HepG2 (cell line): Measurements from ENCODE around the gene CHCHD5. TPM values are rescaled to one million over a fixed set of nuclear protein-coding genes. Genes with fewer than 3 reads are reported as not detected.
A peak's percentile ranks its signal among the peaks of the same experiment; 100 is the strongest.

Experiments
- AGO2 ChIP-seq: fragments of 200-400 bp; formaldehyde crosslinking; optimal IDR thresholded peaks from 2 replicates; pipeline ENCODE3; 2017; ENCODE audit warnings: mild to moderate bottlenecking, low read depth, low read length, moderate library complexity
- CBX5 ChIP-seq: sonication (generic); formaldehyde crosslinking; IDR thresholded peaks from 2 replicates; pipeline ENCODE4 v1.4.0; 2020; ENCODE audit warnings: missing genetic modification reagents, borderline replicate concordance
- CREBL2 ChIP-seq: sonication (generic); formaldehyde crosslinking; IDR thresholded peaks from 2 replicates; pipeline ENCODE4 v1.8.1; 2023; ENCODE audit warnings: missing genetic modification reagents, mild to moderate bottlenecking, borderline replicate concordance
- FLYWCH1 ChIP-seq: sonication (generic); formaldehyde crosslinking; IDR thresholded peaks from 2 replicates; pipeline ENCODE4 v1.8.1; 2023; ENCODE audit warnings: mild to moderate bottlenecking, missing genetic modification reagents
- HHEX ChIP-seq: IDR thresholded peaks from 2 replicates; pipeline ENCODE4 v1.6.1; 2016; ENCODE audit warnings: control low read depth
- ISX ChIP-seq: sonication (generic); formaldehyde crosslinking; conservative IDR thresholded peaks from 2 replicates; pipeline ENCODE4 v1.5.0; 2020; ENCODE audit warnings: missing genetic modification reagents
- NR1H2 ChIP-seq: sonication (generic); formaldehyde crosslinking; IDR thresholded peaks from 2 replicates; pipeline ENCODE4 v1.8.1; 2022; ENCODE audit warnings: low read depth, missing genetic modification reagents, borderline replicate concordance
- SATB2 ChIP-seq: sonication (generic); formaldehyde crosslinking; IDR thresholded peaks from 2 replicates; pipeline ENCODE4 v1.5.0; 2020; ENCODE audit warnings: missing genetic modification reagents
- SMAD3 ChIP-seq: sonication (generic); formaldehyde crosslinking; IDR thresholded peaks from 2 replicates; pipeline ENCODE4 v1.4.0; 2020; ENCODE audit warnings: missing genetic modification reagents
- SRSF9 ChIP-seq: fragments of 200-400 bp; formaldehyde crosslinking; IDR thresholded peaks from 2 replicates; pipeline ENCODE4 v1.6.1; 2018; ENCODE audit warnings: borderline replicate concordance, mild to moderate bottlenecking, low read depth, low read length; ENCODE audit not compliant: insufficient read depth, poor library complexity, severe bottlenecking
- TARDBP ChIP-seq: sonication (generic); formaldehyde crosslinking; IDR thresholded peaks from 2 replicates; pipeline ENCODE4 v1.8.0; 2022; ENCODE audit warnings: mild to moderate bottlenecking, missing genetic modification reagents
- XRCC5 ChIP-seq: fragments of 200-400 bp; formaldehyde crosslinking; optimal IDR thresholded peaks from 2 replicates; pipeline ENCODE3; 2017; ENCODE audit warnings: mild to moderate bottlenecking, low read length
- ZBTB3 ChIP-seq: sonication (generic); formaldehyde crosslinking; IDR thresholded peaks from 2 replicates; pipeline ENCODE4 v1.4.0; 2020; ENCODE audit warnings: low read depth, mild to moderate bottlenecking, moderate library complexity, missing genetic modification reagents, borderline replicate concordance
- ZFP37 ChIP-seq: sonication (generic); formaldehyde crosslinking; IDR thresholded peaks from 2 replicates; pipeline ENCODE4 v1.4.0; 2020; ENCODE audit warnings: missing genetic modification reagents, borderline replicate concordance
- ZNF326 ChIP-seq: sonication (generic); formaldehyde crosslinking; IDR thresholded peaks from 2 replicates; pipeline ENCODE4 v1.4.0; 2020; ENCODE audit warnings: missing genetic modification reagents, borderline replicate concordance
- ZNF343 ChIP-seq: sonication (generic); formaldehyde crosslinking; IDR thresholded peaks from 2 replicates; pipeline ENCODE4 v1.4.0; 2020; ENCODE audit warnings: mild to moderate bottlenecking, missing genetic modification reagents
- ZNF382 ChIP-seq: sonication (generic); formaldehyde crosslinking; IDR thresholded peaks from 2 replicates; pipeline ENCODE4 v1.5.0; 2020; ENCODE audit warnings: missing genetic modification reagents, mild to moderate bottlenecking, borderline replicate concordance
- ZNF383 ChIP-seq: sonication (generic); formaldehyde crosslinking; IDR thresholded peaks from 2 replicates; pipeline ENCODE4 v1.4.0; 2020; ENCODE audit warnings: missing genetic modification reagents, mild to moderate bottlenecking, borderline replicate concordance
- ZNF644 ChIP-seq: IDR thresholded peaks from 2 replicates; pipeline ENCODE4 v1.6.1; 2016; ENCODE audit warnings: low read depth
- ZNF75D ChIP-seq: sonication (generic); formaldehyde crosslinking; IDR thresholded peaks from 2 replicates; pipeline ENCODE4 v1.8.1; 2023; ENCODE audit warnings: missing genetic modification reagents, mild to moderate bottlenecking, borderline replicate concordance
- ZNF839 ChIP-seq: sonication (generic); formaldehyde crosslinking; IDR thresholded peaks from 2 replicates; pipeline ENCODE4 v1.4.0; 2020; ENCODE audit warnings: missing genetic modification reagents, mild to moderate bottlenecking, borderline replicate concordance
- ZNF841 ChIP-seq: sonication (generic); formaldehyde crosslinking; IDR thresholded peaks from 2 replicates; pipeline ENCODE4 v1.8.1; 2023; ENCODE audit warnings: missing genetic modification reagents, borderline replicate concordance
- ZNF850 ChIP-seq: sonication (generic); formaldehyde crosslinking; conservative IDR thresholded peaks from 2 replicates; pipeline ENCODE4 v1.9.0; 2021; ENCODE audit warnings: mild to moderate bottlenecking, missing genetic modification reagents
- ZNF878 ChIP-seq: sonication (generic); formaldehyde crosslinking; IDR thresholded peaks from 2 replicates; pipeline ENCODE4 v1.8.1; 2023; ENCODE audit warnings: mild to moderate bottlenecking, missing genetic modification reagents, moderate library complexity
- ZZZ3 ChIP-seq: sonication (generic); formaldehyde crosslinking; IDR thresholded peaks from 2 replicates; pipeline ENCODE4 v1.4.0; 2020; ENCODE audit warnings: missing genetic modification reagents, mild to moderate bottlenecking, borderline replicate concordance
- polyA plus RNA-seq, 8 experiments: library from polyadenylated mRNA; depleted of rRNA in 3 of 8; stranded (reverse) in 7 of 8; unstranded in 1 of 8; fragments of >200 nt; fragmentation: Illumina TruSeq in 4 of 8; extraction: Trizol in 4 of 8; gene quantifications; 2 replicates each; pipeline versions ENCODE4 v1.2.1 to v1.2.3, GENCODE V29; 2011 to 2016; ENCODE audit warnings: low read depth in 4 of 8, missing spikeins in 1 of 8, mixed read lengths in 1 of 8; ENCODE audit not compliant: insufficient read depth in 1 of 8
- total RNA-seq, 5 experiments: library from RNA; depleted of rRNA; stranded (reverse); fragments of >200 nt; fragmentation: Illumina TruSeq; extraction: Trizol; gene quantifications; 2 replicates each; pipeline ENCODE4 v1.2.3, GENCODE V29; 2016; ENCODE audit warnings: low read depth in 1 of 5
- TF ChIP-seq, protein P1 (sequence below): fragments of 450-650 bp; IDR thresholded peaks from 2 replicates; pipeline ENCODE4 v1.6.1; 2017
- TF ChIP-seq, protein P2 (sequence below): sonication (generic); formaldehyde crosslinking; IDR thresholded peaks from 2 replicates; pipeline ENCODE4 v1.4.0; 2020; ENCODE audit warnings: mild to moderate bottlenecking, missing genetic modification reagents

The CHCHD5 gene
- total and polyA plus RNA-seq, 2 of the 13 experiments (the other 11 are each of a cell fraction or from before 2014, with no cell fraction given) = 19.0 to 23.9 TPM

GRCh38 chr2:112542123-112542983 is 42.1 kb upstream of the CHCHD5 start, which contains the start of gene POLR1B (continued):
- TF ChIP-seq TARDBP (CRISPR knock-in tag) (peak; percentile 90), SMAD3 (CRISPR knock-in tag) (peak; percentile 80), ZNF382 (CRISPR knock-in tag) (no peak), ZBTB3 (CRISPR knock-in tag) (no peak; the same call in 1 of the 2 replicates), ZNF841 (CRISPR knock-in tag) (peak; percentile 85; the same call in 1 of the 2 replicates), ZZZ3 (CRISPR knock-in tag) (peak; percentile 82; the same call in 1 of the 2 replicates), ZNF75D (CRISPR knock-in tag) (peak; percentile 81; the same call in 1 of the 2 replicates), HHEX (CRISPR knock-in tag) (no peak), ISX (CRISPR knock-in tag) (peak; percentile 96; the same call in 1 of the 2 replicates), SRSF9 (no peak), ZNF878 (CRISPR knock-in tag) (peak; percentile 89), ZNF644 (no peak), NR1H2 (CRISPR knock-in tag) (peak; percentile 15; the same call in 1 of the 2 replicates), AGO2 (peak; percentile 73), ZNF383 (CRISPR knock-in tag) (no peak), SATB2 (CRISPR knock-in tag) (no peak), CREBL2 (peak; percentile 91; the same call in 1 of the 2 replicates), ZNF850 (CRISPR knock-in tag) (0 out of 2 replicates have a peak, but pooled peaks have one; percentile 89), ZNF839 (CRISPR knock-in tag) (peak; percentile 70; the same call in 1 of the 2 replicates), ZNF326 (CRISPR knock-in tag) (no peak), ZFP37 (CRISPR knock-in tag) (peak; percentile 97), ZNF343 (CRISPR knock-in tag) (peak; percentile 61; the same call in 1 of the 2 replicates), FLYWCH1 (CRISPR knock-in tag) (no peak; the same call in 1 of the 2 replicates), XRCC5 (peak; percentile 34), CBX5 (peak; percentile 97)
- TF ChIP-seq, protein P1, sequence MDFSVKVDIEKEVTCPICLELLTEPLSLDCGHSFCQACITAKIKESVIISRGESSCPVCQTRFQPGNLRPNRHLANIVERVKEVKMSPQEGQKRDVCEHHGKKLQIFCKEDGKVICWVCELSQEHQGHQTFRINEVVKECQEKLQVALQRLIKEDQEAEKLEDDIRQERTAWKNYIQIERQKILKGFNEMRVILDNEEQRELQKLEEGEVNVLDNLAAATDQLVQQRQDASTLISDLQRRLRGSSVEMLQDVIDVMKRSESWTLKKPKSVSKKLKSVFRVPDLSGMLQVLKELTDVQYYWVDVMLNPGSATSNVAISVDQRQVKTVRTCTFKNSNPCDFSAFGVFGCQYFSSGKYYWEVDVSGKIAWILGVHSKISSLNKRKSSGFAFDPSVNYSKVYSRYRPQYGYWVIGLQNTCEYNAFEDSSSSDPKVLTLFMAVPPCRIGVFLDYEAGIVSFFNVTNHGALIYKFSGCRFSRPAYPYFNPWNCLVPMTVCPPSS = no peak
- TF ChIP-seq, protein P2, sequence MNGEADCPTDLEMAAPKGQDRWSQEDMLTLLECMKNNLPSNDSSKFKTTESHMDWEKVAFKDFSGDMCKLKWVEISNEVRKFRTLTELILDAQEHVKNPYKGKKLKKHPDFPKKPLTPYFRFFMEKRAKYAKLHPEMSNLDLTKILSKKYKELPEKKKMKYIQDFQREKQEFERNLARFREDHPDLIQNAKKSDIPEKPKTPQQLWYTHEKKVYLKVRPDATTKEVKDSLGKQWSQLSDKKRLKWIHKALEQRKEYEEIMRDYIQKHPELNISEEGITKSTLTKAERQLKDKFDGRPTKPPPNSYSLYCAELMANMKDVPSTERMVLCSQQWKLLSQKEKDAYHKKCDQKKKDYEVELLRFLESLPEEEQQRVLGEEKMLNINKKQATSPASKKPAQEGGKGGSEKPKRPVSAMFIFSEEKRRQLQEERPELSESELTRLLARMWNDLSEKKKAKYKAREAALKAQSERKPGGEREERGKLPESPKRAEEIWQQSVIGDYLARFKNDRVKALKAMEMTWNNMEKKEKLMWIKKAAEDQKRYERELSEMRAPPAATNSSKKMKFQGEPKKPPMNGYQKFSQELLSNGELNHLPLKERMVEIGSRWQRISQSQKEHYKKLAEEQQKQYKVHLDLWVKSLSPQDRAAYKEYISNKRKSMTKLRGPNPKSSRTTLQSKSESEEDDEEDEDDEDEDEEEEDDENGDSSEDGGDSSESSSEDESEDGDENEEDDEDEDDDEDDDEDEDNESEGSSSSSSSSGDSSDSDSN (CRISPR knock-in tag) = peak; percentile 92
